ENCODE results near the gene PSMG4.

Gene PSMG4, protein sequence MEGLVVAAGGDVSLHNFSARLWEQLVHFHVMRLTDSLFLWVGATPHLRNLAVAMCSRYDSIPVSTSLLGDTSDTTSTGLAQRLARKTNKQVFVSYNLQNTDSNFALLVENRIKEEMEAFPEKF

GRCh38 chr6:3258720-3259490 lies at the start of gene PSMG4:
PSMG4 (plus strand) TSS chr6:3258947; CDS start chr6:3259023, 76 bp downstream.
- DNase-seq (ENCODE audit: low read depth) = peak; percentile 89

GRCh38 chr6:3209114-3210023 lies 49.4 kb upstream of the PSMG4 start:
- no peak for DNase-seq (ENCODE audit: low read depth)

DNA sequence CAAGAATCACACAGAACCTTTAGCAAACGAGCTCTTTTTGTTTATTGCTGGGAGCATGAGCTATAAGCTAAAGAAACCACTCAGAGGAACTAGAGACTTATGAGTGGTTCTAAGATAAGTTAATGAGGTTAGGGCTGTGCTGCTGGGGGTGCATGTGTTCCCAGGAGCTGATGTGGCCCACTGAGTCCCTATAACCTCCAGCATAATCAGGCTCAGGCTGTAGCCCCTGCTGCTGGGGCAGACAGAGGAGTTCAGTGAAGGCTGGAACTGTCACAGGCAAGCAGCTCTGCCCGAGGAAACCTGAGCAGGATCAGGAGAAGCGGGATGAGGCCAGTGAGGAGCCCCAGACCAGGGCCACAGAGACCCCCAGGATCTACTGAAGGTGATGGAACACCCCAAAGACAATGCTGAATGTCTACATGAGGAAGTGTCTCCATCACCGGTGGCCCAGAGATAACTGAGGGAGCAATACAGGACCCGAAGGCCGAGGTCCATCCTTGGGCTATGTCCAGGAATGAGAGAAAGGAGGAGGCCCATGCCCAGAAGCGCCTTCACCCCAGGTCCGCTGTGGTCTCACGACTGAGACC lies 48.6 kb upstream of the PSMG4 start:
- no peak for DNase-seq (ENCODE audit: low read depth)

- DNase-seq (ENCODE audit: low read depth) = no peak
Observed at GRCh38 chr6:3211681-3212080, 47.1 kb upstream of the PSMG4 start.

DNA sequence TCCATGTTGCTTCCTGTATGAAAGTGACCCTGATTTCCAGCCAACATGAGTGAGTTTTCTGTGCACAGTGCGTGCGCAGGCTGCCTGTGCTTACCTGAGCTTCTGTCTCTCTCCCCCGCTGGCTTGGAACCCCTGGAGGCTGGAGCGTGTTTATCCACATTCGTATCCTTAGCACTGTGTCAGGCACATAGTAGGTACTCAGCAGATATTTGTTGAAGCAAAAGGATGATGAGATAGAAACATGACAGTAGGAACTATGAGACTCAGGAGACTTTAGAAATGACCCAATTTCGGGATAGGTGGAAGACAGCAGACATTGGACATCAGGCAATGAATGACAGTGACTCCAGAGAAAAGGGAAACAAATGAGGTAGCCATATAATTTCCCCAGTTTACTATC lies 46.5 kb upstream of the PSMG4 start:
- no peak for DNase-seq (ENCODE audit: low read depth)

DNA sequence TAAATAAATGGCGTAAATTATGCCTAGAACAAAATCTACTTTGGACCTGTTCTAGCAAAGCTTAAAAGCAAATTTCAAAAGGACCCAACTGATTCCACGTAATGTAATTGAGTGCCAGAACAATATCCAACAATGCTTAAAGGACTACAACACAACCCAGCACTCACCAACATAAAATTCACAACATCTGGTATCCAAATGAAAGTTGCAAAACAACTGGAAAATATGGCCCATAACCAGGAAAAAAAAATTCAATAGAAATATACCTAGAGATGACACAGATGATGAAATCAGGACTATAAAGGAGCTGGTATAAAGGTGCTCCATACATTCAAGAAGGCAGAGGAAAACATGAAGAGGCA lies 45.4 kb upstream of the PSMG4 start:
- no peak for DNase-seq (ENCODE audit: low read depth)

- no peak for DNase-seq (ENCODE audit: low read depth)
Observed at GRCh38 chr6:3214898-3215297, 43.8 kb upstream of the PSMG4 start.

DNA sequence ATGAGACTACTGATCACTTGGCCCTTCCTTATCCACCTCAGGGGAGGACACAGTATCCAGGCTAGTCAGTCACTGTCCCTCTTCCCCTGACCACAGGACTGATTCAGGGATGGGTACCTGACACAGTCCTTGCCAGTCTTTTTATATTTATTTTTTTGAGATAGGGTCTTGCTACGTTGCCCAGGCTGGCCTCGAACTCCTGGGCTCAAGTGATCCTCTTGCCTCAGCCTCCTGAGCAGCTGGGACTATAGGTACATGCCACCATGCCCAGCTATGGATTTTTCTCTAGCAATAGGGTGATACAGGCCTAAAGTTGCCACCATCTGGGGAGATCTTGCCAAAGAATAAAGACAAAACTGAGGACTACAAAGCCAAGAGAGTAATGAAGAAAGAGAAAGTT lies 41.5 kb upstream of the PSMG4 start:
- no peak for DNase-seq (ENCODE audit: low read depth)

DNA sequence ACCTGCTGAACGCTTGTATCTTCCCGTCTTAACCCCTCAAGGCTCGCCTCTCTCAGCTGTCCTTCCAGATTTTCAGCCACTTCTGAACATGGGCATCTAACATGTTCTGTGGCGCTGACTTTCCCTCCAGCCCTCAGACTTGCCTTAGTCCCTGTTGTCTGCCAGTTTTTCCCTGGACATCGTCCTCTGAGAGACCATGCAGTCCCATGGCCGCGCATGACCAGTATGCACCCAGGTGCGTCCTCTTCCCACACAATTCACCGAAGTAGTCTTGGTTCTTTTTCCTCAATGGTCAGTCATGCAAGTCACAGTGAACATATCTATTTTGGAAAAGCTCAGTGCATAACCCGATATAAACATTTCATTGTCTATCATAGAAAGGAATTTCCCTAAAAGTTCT lies 40.5 kb upstream of the PSMG4 start:
- DNase-seq (ENCODE audit: low read depth) = no peak

DNA sequence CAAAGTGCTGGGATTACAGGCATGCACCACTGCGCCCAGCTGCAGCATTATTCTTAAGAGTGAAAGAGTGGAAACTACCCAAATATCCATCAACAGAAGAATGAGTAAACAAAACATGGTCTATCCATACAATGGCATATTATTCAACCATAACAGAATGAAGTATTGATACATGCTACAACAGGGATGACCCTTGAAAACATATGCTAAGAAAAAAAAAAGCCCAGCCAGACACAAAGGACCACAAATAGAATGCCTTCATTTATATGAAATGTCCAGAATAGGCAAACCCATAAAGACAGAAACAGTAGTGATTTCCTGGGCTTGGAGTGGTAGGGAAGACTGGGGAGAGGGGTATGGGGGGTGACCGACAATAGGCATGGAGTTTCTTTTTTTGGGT lies 38.4 kb upstream of the PSMG4 start:
- DNase-seq (ENCODE audit: low read depth) = no peak

GRCh38 chr6:3221578-3221977 lies 37.2 kb upstream of the PSMG4 start:
- no peak for DNase-seq (ENCODE audit: low read depth)

DNA sequence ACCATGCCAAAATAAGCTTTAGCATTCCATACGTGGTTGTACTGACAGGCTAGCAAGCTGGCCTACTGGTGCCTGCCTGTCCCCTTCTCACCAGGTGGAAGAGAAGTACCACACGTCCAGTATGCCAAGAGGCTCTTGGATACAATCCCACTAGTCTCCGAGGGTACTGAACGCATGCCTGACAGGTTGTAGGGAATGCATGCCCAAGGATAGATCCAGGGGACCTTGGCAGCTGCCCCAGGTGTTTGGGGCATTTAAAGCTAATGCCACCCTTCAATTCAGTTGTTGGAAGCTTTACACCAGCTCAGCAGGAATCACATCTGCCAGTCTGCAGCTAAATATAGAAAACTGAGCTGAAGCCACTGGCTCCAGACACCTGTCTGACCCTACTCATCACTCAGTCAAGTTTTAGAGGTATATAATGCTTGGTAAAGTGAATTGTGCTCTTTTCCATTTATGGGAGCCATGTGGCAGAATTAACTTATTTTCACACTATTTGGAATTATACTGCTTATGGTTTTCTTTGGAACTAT lies 36.2 kb upstream of the PSMG4 start:
- DNase-seq (ENCODE audit: low read depth) = no peak

GRCh38 chr6:3226042-3226441 lies 32.7 kb upstream of the PSMG4 start:
- DNase-seq (ENCODE audit: low read depth) = no peak

DNA sequence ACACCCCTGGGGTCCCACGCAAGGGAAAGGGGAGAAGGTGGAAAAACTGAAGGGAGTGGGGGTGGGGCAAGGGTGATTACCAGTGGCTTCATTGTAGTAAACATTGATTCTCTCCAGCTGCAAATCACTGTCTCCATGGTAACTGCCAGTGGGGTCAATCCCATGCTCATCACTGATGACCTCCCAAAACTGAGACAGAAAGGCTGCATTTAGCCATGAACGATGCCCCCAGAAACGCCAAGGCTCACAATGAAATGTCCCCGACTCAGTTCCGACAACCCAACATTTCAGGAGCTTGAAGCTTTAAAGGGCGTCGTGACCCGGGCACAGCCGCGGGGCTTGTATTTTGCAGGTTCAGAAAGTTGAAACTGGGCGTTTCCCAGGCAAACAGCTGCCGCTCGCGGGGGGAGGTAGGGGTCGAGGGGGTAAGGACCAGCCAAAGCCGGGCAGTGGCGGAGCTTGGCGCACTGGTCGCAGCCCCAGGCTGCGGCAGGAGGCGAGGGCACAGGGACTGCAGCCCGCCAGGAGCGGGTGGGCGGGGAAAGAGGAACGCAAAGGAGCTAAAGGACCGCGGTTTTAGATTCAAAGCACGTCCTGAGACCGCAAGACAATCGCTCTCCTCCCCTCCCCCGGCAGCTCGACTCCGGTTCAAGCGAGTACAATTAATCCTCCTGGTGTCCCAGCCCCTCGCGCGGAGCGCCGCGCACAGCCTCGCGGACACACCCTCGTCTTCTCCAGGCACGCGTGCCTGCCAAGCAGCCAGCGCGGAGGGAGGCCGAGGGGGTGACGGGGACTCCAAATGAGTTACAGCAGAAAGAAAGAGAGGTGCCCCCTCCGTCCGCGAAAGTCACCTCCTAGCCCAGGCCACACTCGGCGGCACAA lies 32.0 kb upstream of the PSMG4 start:
- DNase-seq (ENCODE audit: low read depth) = no peak

DNA sequence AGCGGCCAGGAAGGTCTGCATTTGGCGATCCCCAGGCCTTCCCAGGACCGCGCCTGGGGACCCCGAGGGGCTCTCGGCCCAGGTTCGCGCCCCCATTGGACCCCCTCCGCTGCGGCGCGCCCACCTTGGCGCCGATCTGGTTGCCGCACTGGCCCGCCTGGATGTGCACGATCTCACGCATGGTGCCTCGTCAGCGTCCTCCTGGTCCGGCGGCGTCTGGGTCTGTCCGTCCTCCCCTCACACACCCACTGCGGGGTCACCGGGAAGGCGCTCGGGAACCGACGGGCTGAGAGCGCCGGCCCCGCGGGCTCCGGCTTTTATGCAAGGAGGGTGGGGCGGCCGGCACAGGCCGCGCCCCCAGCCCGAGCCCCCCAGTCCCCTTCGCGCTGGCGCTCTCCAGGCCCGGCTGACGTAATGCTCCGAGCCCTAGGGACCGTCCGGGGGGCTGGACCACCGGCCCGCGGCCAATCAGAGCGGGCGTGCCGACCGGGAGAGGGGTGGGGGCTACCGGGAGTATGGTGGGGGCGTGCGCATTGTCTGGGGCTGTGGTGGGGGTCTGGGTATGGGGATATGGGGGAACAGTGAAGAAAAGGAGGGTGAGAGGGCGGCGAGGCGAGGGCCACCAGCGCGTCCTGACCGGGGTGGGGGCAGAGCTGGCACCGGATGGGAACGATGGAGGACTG lies 31.2 kb upstream of the PSMG4 start, which contains the start of gene TUBB2B:
TUBB2B (minus strand) TSS at position 291 of the 683 bp plus-strand sequence; CDS start at position 181, 110 bp downstream.
- no peak for DNase-seq (ENCODE audit: low read depth)

- no peak for DNase-seq (ENCODE audit: low read depth)
Observed at GRCh38 chr6:3228046-3228671, 30.6 kb upstream of the PSMG4 start.

GRCh38 chr6:3228771-3229565 lies 29.8 kb upstream of the PSMG4 start:
- no peak for DNase-seq (ENCODE audit: low read depth)

DNA sequence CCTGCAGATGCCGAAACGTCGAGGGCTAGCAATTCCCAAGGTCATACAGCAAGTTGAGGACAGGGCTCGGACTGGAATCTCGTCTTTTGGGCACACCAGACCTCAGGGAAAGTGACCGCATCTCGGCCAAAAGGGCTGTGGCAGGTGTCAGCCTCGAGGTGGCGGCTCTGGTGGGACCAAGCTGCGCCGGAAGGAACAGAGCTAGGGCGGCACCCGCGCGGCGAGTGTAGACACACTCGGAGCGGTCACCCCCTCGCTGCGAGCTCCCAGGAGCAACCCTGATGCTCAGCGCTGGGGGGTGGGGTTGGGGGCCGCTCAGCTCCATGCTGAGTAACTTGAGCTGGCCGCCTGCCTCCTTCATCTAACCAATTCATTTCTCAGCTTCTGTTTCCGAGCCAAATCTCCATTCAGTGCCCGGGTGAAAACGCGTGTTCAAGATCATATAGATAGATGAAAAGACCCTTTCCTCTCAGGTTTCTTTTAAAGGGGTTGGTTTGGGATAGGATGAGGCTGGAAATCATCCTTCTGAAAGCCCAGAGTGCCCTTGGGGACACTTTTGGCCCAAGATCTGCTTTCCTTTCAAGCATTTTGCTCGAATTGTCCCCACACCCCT lies 29.1 kb upstream of the PSMG4 start:
- no peak for DNase-seq (ENCODE audit: low read depth)
